ENCODE data around the gene EEPD1. TPM values are rescaled to one million over a fixed set of nuclear protein-coding genes. Genes with fewer than 3 reads are reported as not detected.

Gene EEPD1
- total RNA-seq, 1 experiment from 2014 or later: 7.8 TPM

GRCh38 chr7:36278620-36279172 lies 125.6 kb downstream of the EEPD1 start:
- DNase-seq (ENCODE audit: low spot score) (no peak), ATAC-seq (peak; percentile 7)
- ChIA-PET CTCF (interaction anchor here (1.2 kb wide), 1 partner anchor 251 kb away, joined by 3 read pairs; no protein-coding TSS in a partner anchor), POLR2A (no interaction called here)
- H3K9me3 Mint-ChIP-seq: no peaks in the 10 kb centered on the region
- H3K27ac Mint-ChIP-seq: peak overlapping the region; percentile 97
- H3K27me3 Mint-ChIP-seq (ENCODE audit: low read depth): no peaks in the 10 kb centered on the region; the same call in 1 of the 2 replicates
- H3K4me1 Mint-ChIP-seq: peaks cover 96% of the 10 kb centered on the region
- H3K4me3 Mint-ChIP-seq: peak overlapping the region; percentile 46
- H3K36me3 Mint-ChIP-seq: no peaks in the 10 kb centered on the region
- TF ChIP-seq PRDM15 (CRISPR knock-in tag; IDR thresholded peaks at IDR 0.05): no peak
- TF ChIP-seq ZNF423 (CRISPR knock-in tag; IDR thresholded peaks at IDR 0.05): 0 out of 2 replicates have a peak, but pooled peaks have one; percentile 81

GRCh38 chr7:36279200-36279925 lies 126.3 kb downstream of the EEPD1 start:
- H3K36me3 Mint-ChIP-seq: no peaks in the 10 kb centered on the region
- TF ChIP-seq ZNF512 (CRISPR knock-in tag; IDR thresholded peaks at IDR 0.05; ENCODE audit: borderline replicate concordance) (no peak), RORB (CRISPR knock-in tag; IDR thresholded peaks at IDR 0.05) (no peak), STAT6 (CRISPR knock-in tag; conservative IDR thresholded peaks at IDR 0.05; ENCODE audit: low read depth) (no peak), RELA (CRISPR knock-in tag; IDR thresholded peaks at IDR 0.05; ENCODE audit: borderline replicate concordance) (no peak), PRRX2 (CRISPR knock-in tag; IDR thresholded peaks at IDR 0.05) (no peak), E2F5 (CRISPR knock-in tag; IDR thresholded peaks at IDR 0.05) (no peak)
- ATAC-seq: no peak
- H3K27me3 Mint-ChIP-seq (ENCODE audit: low read depth): no peaks in the 10 kb centered on the region; the same call in 1 of the 2 replicates
- peak overlapping the region; percentile 98 for H3K27ac Mint-ChIP-seq
- DNase-seq (ENCODE audit: low spot score): no peak
- no peaks in the 10 kb centered on the region for H3K9me3 Mint-ChIP-seq
- H3K4me1 Mint-ChIP-seq: peaks cover 97% of the 10 kb centered on the region
- POLR2A ChIA-PET: no interaction called here
- H3K4me3 Mint-ChIP-seq: peak overlapping the region; percentile 9; the same call in 1 of the 2 replicates
- CTCF ChIA-PET: interaction anchor here (0.6 to 1.1 kb wide), 2 partner anchors 33 to 106 kb away, joined by 3 read pairs; no protein-coding TSS in a partner anchor

- ChIA-PET CTCF (interaction anchor here (0.6 to 1.1 kb wide), 2 partner anchors 33 to 107 kb away, joined by 3 read pairs; no protein-coding TSS in a partner anchor), POLR2A (no interaction called here)
- Mint-ChIP-seq H3K4me3 (peak overlapping the region; percentile 9; the same call in 1 of the 2 replicates), H3K36me3 (no peaks in the 10 kb centered on the region), H3K4me1 (peaks cover 96% of the 10 kb centered on the region), H3K9me3 (no peaks in the 10 kb centered on the region), H3K27me3 (ENCODE audit: low read depth) (no peaks in the 10 kb centered on the region; the same call in 1 of the 2 replicates), H3K27ac (peak overlapping the region; percentile 98)
- DNase-seq (ENCODE audit: low spot score): no peak
- no peak for ATAC-seq
- TF ChIP-seq EMX1 (CRISPR knock-in tag; IDR thresholded peaks at IDR 0.05) (no peak), AR (CRISPR knock-in tag; IDR thresholded peaks at IDR 0.05) (no peak), TCF7 (CRISPR knock-in tag; IDR thresholded peaks at IDR 0.05; ENCODE audit: low read depth) (no peak), ZNF396 (CRISPR knock-in tag; IDR thresholded peaks at IDR 0.05; ENCODE audit: borderline replicate concordance) (no peak), ATF6 (CRISPR knock-in tag; IDR thresholded peaks at IDR 0.05) (no peak), GTF2I (CRISPR knock-in tag; conservative IDR thresholded peaks at IDR 0.05) (no peak), OVOL2 (CRISPR knock-in tag; IDR thresholded peaks at IDR 0.05; ENCODE audit: borderline replicate concordance) (no peak), ZNF138 (CRISPR knock-in tag; conservative IDR thresholded peaks at IDR 0.05) (no peak), PRRX2 (CRISPR knock-in tag; IDR thresholded peaks at IDR 0.05) (no peak)
These were observed 126.9 kb downstream of the EEPD1 start for GRCh38 chr7:36279926-36280315.
